ENCODE measurements around the gene RAB36. TPM values are rescaled to one million over a fixed set of nuclear protein-coding genes. Genes with fewer than 3 reads are reported as not detected.
"Not testable (repeated sequence)": the region's sequence is repeated elsewhere in the genome, so short reads cannot be mapped to it uniquely, and the experiment has no call there.

Gene RAB36
- total RNA-seq, 1 donor from 2014 or later = 7.5 TPM

DNA sequence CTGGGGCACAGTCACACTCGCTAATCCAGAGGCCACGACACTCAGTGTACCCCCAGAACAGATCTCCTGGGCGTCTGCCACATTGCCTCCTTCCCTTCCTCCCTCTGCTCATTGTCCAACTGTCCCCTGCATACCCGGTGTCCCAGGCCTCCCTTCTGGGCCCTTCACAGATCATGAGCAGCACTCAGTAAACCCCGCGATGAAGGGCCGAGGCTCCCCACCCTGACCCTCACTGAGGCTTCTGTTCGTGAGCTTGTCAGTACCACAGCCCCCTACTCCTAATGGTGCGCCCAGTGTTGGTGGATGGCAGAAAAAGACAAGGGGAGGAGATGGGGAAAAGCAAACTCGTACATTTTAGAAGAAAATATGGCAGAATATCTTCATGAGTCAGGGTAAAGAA is 16.1 kb upstream of the RAB36 start:
- ATAC-seq = no peak
- DNase-seq (ENCODE audit: low spot score) = no peak
- intact Hi-C loops (cut with DNase I) = loop anchor here (5.0 kb wide), 1 partner anchor 172 kb away; no protein-coding TSS in a partner anchor

DNA sequence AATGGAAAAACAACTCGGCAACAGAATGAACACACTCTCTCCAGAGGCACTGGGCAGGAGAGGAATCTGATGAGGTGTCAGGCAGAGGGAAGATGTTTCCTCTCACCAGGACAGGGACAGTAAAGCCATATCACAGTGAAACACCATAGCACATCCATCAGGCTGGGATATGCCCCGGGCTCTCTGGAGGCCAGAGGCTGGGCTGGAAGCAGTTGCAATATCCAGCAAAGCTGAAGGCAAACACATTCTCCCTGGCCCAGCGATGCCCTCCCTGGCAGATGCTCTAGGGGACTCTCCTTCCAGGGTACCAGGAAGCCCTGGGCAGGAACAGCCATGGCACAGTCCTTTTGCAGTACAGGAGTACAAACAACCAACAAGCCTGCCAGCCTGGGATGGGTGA is 14.6 kb upstream of the RAB36 start:
- ATAC-seq (no peak), DNase-seq (ENCODE audit: low spot score) (no peak)
- intact Hi-C loops (cut with DNase I) = no loop called here

DNA sequence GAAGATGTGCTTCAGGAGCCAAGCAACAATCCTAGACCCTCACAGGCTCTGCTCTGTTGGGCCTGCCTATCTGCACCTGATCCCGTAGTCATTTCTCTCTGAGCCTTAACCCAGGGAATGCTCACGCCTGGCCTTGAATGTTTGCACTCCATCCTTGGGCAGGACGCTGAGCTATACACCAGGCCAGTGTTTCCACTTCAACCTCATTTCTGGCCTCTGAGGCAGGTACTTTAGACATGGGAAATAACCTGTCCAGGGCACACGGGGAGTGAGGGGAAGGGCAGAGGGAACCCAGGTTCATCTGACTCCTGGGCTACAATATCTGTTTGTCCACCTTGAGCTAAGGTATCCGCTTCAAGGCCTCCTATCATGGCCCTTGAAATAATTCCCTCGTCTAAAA is 13.3 kb upstream of the RAB36 start:
- DNase-seq (ENCODE audit: low spot score) (no peak), ATAC-seq (no peak)
- intact Hi-C loops (cut with DNase I) = no loop called here

DNA sequence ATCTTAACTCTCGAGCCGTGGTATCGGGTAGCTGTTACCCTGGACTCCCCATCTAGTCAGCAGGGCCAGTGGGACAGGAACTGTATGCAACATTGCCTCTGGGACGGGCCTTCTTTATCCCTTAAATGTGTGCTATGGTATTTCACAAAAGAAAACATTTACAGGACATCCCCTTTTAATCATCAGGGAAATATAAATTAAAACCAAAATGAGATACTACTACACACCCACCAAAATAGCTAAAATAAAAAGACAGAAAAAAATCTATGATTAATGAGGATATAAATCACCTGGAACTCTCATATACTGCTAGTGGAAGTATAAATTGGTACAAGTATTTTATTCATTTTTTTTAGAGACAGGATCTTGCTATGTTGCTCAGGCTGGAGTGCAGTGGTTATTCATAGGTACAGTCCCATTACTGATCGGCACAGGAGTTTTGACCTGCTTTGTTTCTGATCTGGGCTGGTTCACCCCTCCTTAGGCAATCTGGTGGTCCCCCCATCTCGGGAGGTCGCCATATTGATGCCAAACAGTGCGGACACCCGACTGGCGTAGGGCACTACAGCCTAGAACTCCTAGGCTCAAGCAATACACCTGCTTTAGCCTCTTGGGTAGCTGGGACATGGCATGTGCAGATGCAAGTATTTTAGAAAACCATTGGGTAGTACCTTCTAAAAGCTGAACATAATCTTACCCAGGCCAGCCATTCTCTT is 12.7 kb upstream of the RAB36 start:
- DNase-seq (ENCODE audit: low spot score) (no peak), ATAC-seq (no peak)
- intact Hi-C loops (cut with DNase I) = no loop called here

DNA sequence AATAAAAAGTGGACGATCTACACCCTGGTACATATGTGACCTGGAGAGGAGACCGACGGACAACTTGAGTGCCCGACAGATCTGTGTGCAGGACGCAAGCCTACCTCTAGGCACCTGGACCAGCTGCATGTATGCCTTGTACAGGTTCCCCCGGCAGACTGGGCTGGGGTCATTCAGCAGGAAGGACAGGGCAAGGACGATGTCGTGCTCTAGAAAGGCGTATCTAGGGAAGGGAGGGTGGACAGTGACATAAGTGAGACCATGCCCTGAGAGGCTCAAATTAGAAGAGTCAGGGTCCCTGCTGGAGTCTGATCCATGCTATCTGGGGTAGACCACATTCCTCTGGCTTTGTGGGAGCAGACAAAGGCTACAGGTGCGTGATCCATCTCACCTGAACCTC is 11.4 kb upstream of the RAB36 start:
- no peak for DNase-seq (ENCODE audit: low spot score)
- intact Hi-C loops (cut with DNase I) = no loop called here
- ATAC-seq = no peak

DNA sequence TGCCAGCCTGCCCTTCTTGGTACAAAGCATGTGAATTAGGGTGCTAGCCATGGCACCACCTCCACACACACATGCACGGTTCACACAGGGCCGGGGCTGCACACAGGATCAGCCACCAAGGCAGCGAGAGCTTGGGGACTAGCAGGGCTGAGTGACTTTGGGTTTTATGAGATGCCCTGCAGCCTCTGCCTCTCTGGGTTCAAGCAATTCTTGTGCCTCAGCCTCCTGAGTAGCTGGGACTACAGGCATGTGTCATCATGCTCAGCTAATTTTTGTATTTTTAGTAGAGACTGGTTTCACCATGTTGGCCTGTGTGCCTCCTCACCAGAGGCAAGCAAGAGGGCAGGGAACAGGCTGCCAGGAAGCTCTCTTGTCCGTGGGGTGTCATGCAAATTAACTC is 8.3 kb upstream of the RAB36 start:
- DNase-seq (ENCODE audit: low spot score); ATAC-seq; intact Hi-C loops (cut with DNase I): not testable (repeated sequence)

DNA sequence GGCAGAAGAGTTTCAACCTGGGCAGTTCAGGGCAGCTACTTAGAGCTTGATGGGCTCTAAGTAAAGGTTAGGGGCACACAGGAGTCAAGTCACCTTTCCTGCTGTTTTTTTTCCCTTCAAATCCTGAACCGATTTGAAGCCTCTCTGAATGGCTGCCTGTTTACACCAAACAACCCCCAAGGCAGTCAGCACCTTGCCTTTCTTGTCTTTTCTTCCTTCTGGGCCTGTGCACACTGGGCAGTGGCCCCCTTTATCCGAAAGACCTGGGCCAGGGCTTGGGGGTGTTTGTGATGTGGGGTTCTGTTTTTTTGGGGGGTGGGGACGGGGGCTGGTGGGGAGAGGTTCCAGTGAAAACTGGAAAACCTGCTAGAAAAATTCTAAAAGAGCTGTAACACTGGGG is 7.8 kb upstream of the RAB36 start:
- ATAC-seq (no peak), DNase-seq (ENCODE audit: low spot score) (no peak)
- intact Hi-C loops (cut with DNase I) = no loop called here

DNA sequence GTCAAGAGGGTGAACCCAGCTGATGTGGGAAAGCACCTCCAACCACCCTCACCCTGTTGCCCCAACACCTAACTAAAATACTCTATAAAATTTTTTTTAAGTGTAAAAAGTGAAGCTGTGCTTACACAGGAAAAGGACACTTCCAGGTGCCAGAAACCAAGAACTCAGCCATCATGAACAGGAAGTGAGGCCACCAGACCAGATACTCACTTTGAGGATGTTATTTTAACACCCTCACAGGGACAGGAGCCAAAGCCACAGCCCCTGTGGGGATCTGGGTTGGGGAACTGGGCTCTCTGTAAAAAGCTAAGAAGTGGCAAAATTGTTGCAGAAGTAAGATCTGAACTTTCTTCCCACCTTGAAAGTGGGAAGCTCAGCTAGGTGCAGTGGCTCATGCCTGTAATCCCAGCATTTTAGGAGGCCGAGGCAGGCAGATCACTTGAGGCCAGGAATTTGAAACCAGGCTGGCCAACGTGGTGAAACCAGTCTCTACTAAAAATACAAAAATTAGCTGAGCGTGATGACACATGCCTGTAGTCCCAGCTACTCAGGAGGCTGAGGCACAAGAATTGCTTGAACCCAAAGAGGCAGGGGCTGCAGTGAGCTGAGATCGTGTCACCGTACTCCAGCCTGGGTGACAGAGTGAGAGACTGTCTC is 7.2 kb upstream of the RAB36 start:
- ATAC-seq = peak; percentile 25
- DNase-seq (ENCODE audit: low spot score) = no peak
- intact Hi-C loops (cut with DNase I) = no loop called here

DNA sequence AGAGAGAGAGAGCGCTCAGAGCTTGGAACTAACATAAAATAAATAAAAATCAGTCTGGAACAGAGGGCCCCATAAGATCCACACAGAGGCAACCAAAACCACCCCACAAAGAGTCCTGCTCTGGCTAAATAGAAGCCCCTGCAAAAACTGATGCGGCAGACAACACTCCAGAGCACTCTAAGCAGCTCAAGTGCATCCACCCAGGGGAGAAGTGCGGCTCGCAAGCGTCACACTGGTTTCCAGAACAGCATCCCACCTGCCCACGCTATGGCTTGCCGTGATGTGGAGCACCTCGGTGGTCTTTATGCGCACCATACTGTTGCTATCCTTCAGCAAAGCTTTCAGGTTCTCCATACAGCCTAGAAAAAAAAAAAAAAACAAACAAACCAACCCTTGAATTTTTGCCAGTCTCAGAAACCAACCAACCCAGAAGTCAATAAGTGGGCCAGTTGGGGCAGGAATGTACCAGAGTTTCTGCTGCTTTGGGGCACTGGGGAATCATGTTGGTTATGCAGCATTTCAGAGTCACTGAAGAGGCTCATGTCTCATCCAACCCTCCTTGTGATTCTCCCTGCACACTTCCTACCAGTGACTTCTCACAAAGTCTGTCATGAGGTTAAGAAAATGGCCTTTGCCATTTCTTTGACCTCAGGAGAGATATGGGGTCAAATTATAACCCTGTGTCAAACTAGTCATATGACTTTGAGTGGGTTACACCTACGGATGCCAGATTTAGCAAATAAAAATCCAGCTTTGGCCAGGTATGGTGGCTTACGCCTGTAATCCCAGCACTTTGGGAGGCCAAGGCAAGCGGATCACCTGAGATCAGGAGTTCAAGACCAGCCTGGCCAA is 6.5 kb upstream of the RAB36 start:
- ATAC-seq (no peak), DNase-seq (ENCODE audit: low spot score) (no peak)
- intact Hi-C loops (cut with DNase I) = no loop called here

DNA sequence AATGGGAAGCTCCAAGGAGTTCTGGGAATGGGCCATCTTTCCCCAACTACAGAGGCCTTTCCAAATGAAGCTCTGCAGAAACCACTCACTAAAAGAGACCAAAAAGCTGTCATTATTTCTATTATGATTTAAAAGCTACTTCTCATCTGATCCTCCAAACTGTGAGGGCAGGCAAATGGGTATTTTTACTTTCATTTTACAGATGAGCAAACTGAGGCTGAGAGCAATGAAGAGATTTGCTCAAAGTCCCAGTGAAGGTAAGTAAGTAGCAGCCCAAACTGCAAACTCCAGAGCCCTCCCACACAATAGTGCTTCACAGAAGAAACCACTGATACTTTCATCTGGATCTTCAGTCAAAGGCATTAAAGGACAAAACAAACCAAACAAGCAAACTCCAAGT is 4.9 kb upstream of the RAB36 start:
- ATAC-seq (no peak), DNase-seq (ENCODE audit: low spot score) (no peak)
- intact Hi-C loops (cut with DNase I) = no loop called here

DNA sequence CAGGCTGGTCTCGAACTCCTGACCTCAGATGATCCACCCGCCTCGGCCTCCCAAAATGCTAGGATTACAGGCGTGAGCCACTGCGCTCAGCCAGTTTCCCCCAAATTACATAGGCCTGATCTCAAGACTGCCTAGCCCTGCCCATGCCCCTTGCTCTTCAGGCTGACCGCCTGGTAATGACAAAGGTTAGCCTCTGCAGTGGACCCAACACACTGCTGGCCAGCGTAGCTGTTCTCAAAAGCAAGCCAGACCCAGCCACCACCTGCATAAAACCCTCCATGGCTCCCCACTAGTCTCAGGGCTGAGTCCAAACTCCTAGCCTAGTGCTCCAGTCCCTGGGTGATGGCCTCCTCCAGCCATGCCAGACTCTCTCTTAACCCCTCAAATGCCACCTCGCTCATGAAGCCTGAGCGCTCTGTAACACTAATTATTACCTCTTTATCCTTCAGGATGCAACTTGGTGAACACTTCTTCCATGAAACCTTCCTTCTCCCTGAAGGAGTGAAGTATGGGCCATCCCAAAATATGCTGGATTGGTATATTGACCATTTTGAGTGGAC is 2.7 kb upstream of the RAB36 start:
- intact Hi-C loops (cut with DNase I) = no loop called here
- DNase-seq (ENCODE audit: low spot score) (no peak), ATAC-seq (no peak)

DNA sequence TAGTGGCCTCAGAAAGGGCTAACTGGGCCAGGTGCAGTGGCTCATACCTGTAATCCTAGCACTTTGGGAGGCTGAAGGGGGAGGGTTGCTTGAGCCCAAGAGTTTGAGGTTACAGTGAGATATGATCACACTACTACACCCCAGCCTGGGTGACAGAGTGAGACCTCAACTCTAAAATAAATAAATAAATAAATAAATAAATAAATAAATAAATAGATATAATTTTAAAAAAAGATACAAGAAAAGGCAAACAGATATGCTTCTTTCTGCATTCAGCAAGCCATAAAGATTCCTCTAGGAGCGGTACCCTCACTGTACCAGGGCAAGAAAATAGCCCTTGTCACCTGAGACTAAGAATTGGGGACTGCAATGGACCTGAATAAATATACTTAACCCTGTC is 2.2 kb upstream of the RAB36 start:
- no peak for ATAC-seq
- intact Hi-C loops (cut with DNase I) = no loop called here
- DNase-seq (ENCODE audit: low spot score) = no peak

DNA sequence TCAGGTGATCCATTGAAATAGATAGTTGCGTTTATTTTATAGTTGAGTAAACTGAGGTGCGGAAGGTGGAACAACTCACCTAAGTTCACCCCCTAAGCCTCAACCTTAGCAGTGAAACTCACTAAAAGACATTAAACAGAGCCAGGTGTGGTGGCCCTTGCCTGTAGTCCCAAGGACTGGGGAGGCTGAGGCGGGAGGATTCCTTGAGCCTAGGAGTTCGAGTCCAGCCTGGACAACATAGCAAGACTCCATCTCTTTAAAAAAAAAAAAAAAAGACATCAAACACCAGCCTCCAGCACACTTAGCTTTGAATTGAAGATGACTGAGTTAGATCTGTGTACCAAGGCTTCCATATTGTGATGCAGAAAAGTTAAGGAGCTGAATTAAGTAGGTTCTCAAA is 845 bp upstream of the RAB36 start:
- intact Hi-C loops (cut with DNase I) = no loop called here

DNA sequence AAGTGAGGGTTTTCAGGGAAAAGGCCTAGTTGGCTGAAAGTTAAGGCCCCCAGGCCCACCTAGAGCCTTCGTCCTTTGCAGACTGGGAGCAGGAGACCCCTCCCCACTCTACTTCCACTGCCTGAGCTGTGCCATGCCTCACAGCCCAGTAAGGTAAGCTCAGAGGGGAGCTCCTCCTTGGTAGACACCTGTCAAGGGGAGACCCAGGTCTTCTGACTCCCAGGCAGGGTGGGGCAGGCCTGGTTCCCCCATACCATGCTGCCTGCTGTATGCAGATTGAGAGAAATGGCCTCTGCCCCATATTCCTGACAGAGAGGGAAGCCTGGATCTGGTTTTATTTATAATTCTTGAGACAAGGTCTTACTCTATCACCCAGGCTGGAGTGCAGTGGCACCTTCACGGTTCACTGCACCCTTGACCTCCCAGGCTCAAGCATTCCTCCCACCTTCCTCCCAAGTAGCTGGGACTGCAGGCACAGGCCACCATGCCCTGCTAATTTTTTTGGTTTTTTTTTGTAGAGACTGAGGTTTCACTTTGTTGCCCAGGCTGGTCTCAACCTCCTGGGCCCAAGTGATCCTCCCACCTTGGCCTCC is 697 bp downstream of the RAB36 start:
- intact Hi-C loops (cut with DNase I) = no loop called here
- no peak for DNase-seq (ENCODE audit: low spot score)
- no peak for ATAC-seq

More for the DNA sequence above, 845 bp upstream of the RAB36 start:
- DNase-seq (ENCODE audit: low spot score) (no peak), ATAC-seq (no peak)

DNA sequence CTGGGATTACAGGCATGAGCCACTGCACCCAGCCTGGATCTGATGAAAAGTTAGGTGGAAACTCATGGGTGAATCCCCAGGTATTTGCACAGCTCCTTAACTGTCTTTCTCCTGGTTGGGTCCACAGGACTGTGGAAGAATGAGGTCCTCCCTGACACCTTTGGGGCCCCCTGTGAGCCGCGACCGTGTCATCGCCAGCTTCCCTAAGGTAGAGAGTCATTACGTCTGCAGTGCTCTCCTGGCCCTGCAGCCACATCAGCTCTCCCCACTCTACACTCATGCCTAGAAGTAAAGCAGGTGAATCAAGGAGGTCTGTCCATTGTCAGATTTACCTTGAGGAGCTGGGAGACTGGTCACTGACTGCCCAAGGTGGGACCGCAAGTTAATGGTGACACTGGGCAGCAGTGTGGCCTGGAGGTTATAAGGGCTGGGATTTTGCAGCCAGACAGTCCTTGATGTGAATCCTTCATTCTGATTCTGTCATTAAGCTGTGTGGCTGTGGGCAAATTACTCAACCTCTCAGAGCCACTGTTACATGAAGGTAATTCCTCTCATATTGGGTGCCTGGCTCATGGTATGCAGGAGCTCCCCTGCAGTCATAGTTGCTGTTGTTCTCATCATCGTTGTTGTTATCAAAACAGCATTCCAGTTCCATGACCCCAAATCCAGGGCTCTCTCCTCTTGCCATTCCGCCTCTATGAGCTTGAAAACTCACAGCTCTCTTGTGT is 1.4 kb downstream of the RAB36 start:
- ATAC-seq (no peak), DNase-seq (ENCODE audit: low spot score) (no peak)
- intact Hi-C loops (cut with DNase I) = no loop called here

DNA sequence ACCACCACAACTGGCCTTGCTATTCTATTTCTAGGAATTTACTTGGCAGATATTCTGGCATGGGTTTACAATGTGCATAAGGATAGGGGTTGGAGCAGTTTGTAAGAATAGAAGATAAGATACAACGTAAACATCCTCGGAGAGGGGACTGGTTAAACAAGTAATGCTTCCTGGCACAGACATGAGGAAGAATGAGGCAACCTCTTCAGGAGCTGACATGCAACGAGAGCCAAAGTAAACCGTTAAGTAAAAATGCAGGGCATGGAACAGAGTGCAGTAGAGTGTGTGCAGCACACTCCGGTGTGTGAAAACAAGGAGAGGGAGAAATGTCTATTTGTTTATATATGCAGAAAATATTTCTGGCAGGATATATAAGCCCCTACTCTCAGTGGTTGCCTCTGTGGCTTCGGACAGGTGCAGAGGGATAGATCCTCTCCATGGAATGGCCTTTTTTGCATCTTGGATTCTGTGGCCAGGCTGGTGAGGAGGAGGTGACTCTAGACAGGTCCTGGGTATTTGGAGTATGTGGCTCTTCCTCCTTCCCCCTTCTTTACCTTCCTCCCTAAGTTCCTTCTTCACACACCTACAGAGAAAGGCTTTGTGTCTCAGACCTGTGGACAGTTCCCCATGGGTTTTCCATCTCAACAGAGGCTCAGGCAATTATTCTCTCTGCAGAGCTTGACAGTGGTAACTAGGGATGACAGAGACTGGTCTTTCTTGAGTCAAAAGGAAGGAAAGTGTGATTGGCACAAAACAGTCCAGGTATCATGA is 2.5 kb downstream of the RAB36 start:
- DNase-seq (ENCODE audit: low spot score) (no peak), ATAC-seq (no peak)
- intact Hi-C loops (cut with DNase I) = no loop called here

DNA sequence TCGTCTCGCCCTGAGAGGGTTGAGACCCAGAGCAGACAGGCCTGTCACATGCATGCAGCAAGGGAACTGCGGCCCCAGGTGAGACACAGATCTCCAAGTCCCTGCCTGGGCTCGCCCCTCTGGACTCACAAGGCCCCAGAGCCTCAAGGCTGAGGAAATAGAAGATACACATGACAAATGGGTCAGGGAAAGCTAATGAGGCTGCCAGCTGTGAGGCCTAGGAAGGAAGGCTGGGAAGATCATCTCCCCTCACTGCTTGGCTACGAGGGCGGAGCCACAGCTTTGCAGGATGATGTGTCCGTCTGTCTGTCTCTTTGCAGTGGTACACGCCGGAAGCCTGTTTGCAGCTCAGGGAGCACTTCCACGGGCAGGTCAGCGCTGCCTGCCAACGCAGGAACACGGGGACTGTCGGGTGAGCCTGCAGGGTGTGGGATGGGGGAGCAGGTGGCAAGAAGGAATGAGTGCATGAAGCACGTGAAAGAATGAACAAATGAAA is 4.5 kb downstream of the RAB36 start:
- ATAC-seq (no peak), DNase-seq (ENCODE audit: low spot score) (no peak)
- intact Hi-C loops (cut with DNase I) = no loop called here

DNA sequence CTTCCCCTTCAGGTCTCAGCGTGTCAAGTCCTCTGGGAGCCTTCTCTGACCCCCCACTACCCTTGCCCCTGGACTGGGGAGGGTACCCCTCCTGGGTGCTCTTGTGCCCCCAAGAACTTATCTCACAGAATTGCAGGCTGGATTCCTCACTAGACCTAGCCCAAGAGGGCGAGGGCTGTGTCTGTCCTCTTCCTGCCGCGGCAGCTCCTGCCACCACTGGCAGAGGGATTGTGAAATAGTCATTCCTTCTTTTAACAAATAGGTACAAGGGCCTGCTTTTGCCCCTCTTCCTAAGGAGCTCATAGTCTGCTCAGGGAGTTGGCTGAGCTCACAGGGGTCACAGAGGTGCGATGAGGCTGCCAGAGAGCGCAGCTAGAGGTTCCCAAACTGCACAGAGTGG is 5.5 kb downstream of the RAB36 start:
- DNase-seq (ENCODE audit: low spot score) = no peak
- ATAC-seq = no peak
- intact Hi-C loops (cut with DNase I) = no loop called here

Data from sciatic nerve (tissue), 2 donors.